WTC11 (cell line): ENCODE results near the gene RYR2.

Experiments
- CREB1 ChIP-seq: sonication (generic); formaldehyde crosslinking; IDR thresholded peaks from 2 replicates; pipeline ENCODE4 v1.8.0; 2023; ENCODE audit warnings: mild to moderate bottlenecking, missing genetic modification reagents
- CTCF ChIP-seq: fragments of 200-600 bp; IDR thresholded peaks from 2 replicates; pipeline ENCODE4 v1.8.0; 2022; ENCODE audit warnings: antibody characterized with exemption
- GTF2I ChIP-seq: fragments of 250-450 bp; sonication (Bioruptor Pico); conservative IDR thresholded peaks from 2 replicates; pipeline ENCODE4 v1.4.0; 2021; ENCODE audit warnings: mild to moderate bottlenecking
- MAX ChIP-seq: sonication (generic); formaldehyde crosslinking; IDR thresholded peaks from 2 replicates; pipeline ENCODE4 v1.8.0; 2022; ENCODE audit warnings: mild to moderate bottlenecking, missing genetic modification reagents
- NR3C1 ChIP-seq: sonication (generic); formaldehyde crosslinking; conservative IDR thresholded peaks from 2 replicates; pipeline ENCODE4 v1.8.1; 2023; ENCODE audit warnings: low read depth, mild to moderate bottlenecking, missing genetic modification reagents
- PRDM15 ChIP-seq: sonication (generic); formaldehyde crosslinking; IDR thresholded peaks from 2 replicates; pipeline ENCODE4 v1.8.0; 2022; ENCODE audit warnings: missing genetic modification reagents
- SMAD4 ChIP-seq: sonication (generic); formaldehyde crosslinking; IDR thresholded peaks from 2 replicates; pipeline ENCODE4 v1.8.0; 2022; ENCODE audit warnings: mild to moderate bottlenecking, missing genetic modification reagents
- ZBTB21 ChIP-seq: sonication (generic); formaldehyde crosslinking; IDR thresholded peaks from 2 replicates; pipeline ENCODE4 v1.8.1; 2023; ENCODE audit warnings: mild to moderate bottlenecking, missing genetic modification reagents, borderline replicate concordance
- TF ChIP-seq, protein P1 (sequence below): fragments of 250-450 bp; sonication (Bioruptor Pico); conservative IDR thresholded peaks from 2 replicates; pipeline ENCODE4 v1.9.0; 2021; ENCODE audit warnings: mild to moderate bottlenecking
- TF ChIP-seq, protein P2 (sequence below): sonication (generic); formaldehyde crosslinking; IDR thresholded peaks from 2 replicates; pipeline ENCODE4 v1.8.1; 2022; ENCODE audit warnings: low read depth, mild to moderate bottlenecking, moderate library complexity, missing genetic modification reagents, borderline replicate concordance
- TF ChIP-seq, protein P3 (sequence below): sonication (generic); formaldehyde crosslinking; IDR thresholded peaks from 2 replicates; pipeline ENCODE4 v1.8.0; 2023; ENCODE audit warnings: missing genetic modification reagents

DNA sequence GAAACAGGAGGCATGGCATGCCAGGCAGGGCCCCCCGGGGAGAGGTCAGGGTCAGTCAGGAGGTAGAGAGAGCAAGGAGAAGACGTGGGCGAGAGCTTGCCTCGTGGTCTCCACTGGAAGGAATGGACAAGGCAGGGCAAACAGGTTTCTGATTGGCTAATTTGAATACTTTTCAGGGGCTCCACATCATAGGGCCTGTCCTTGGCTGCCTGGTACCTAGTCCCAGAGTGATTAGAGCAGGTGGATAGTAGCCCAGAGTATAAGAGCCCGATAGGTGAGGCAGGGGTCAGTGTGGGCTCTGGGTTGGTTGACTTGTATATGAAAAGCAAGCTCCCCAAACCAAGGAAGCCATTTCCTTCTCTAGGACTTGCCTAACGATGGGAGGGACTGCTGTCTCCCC, 670.1 kb downstream of the RYR2 start:
- TF ChIP-seq CTCF (no peak), SMAD4 (CRISPR knock-in tag) (no peak), MAX (CRISPR knock-in tag) (no peak), GTF2I (no peak), CREB1 (CRISPR knock-in tag) (no peak), NR3C1 (CRISPR knock-in tag) (no peak), ZBTB21 (CRISPR knock-in tag) (no peak), PRDM15 (CRISPR knock-in tag) (no peak)
- TF ChIP-seq, protein P1, sequence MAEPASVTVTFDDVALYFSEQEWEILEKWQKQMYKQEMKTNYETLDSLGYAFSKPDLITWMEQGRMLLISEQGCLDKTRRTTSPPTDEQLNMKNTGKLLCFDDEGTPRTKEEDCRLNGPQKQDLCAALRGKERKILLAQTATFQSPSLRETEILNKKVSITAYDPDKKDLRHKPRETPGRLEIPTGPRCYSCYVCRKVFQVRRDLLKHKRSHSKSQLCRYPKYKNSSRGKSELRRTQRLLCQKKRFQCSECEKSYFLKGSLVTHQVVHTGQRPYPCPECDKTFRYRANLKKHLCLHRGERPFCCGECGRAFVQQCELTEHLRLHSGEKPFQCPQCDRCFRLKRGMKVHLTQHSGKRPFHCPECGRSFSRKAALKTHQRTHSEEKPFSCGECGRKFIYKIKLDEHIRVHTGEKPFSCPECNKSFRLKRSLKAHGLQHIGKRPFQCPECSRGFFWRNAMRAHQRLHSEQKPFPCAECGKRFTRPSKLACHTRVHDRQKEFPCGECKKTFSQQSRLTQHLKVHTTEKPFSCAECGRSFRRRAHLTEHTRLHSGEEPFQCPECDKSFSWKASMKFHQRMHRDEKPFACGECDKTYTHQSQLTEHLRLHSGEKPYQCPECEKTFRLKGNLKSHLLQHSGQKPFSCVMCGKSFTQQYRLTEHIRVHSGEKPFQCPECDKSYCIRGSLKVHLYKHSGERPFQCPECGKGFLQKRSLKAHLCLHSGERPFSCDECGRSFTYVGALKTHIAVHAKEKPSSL (CRISPR knock-in tag), result no peak
- TF ChIP-seq, protein P2, sequence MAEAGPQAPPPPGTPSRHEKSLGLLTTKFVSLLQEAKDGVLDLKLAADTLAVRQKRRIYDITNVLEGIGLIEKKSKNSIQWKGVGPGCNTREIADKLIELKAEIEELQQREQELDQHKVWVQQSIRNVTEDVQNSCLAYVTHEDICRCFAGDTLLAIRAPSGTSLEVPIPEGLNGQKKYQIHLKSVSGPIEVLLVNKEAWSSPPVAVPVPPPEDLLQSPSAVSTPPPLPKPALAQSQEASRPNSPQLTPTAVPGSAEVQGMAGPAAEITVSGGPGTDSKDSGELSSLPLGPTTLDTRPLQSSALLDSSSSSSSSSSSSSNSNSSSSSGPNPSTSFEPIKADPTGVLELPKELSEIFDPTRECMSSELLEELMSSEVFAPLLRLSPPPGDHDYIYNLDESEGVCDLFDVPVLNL (CRISPR knock-in tag), result no peak
- TF ChIP-seq, protein P3, sequence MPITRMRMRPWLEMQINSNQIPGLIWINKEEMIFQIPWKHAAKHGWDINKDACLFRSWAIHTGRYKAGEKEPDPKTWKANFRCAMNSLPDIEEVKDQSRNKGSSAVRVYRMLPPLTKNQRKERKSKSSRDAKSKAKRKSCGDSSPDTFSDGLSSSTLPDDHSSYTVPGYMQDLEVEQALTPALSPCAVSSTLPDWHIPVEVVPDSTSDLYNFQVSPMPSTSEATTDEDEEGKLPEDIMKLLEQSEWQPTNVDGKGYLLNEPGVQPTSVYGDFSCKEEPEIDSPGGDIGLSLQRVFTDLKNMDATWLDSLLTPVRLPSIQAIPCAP (CRISPR knock-in tag), result no peak
